ENCODE results near the gene CTNNA3. TPM values are rescaled to one million over a fixed set of nuclear protein-coding genes. Genes with fewer than 3 reads are reported as not detected.

The CTNNA3 gene
- total RNA-seq, 1 donor from 2014 or later: 0.92 TPM

- peaks cover 34% of the 10 kb centered on the region for H3K9me3 Mint-ChIP-seq (ENCODE audit: low read depth)
- no peak for TF ChIP-seq CTCF (IDR thresholded peaks at IDR 0.05)
- no peaks in the 10 kb centered on the region for H3K27me3 Mint-ChIP-seq (ENCODE audit: low read depth)
- no peak for DNase-seq (ENCODE audit: low spot score)
- H3K36me3 Mint-ChIP-seq (ENCODE audit: low read depth): peaks cover 13% of the 10 kb centered on the region
- no peak overlapping the region for H3K4me3 Mint-ChIP-seq (ENCODE audit: unreplicated experiment)
- no peaks in the 10 kb centered on the region for H3K4me1 Mint-ChIP-seq (ENCODE audit: low read depth)
- no peak overlapping the region for H3K27ac Mint-ChIP-seq (ENCODE audit: unreplicated experiment)
These were observed 1091.8 kb downstream of the CTNNA3 start for GRCh38 chr10:66604195-66604594.

GRCh38 chr10:66591865-66592264 lies 1104.1 kb downstream of the CTNNA3 start:
- Mint-ChIP-seq H3K4me3 (ENCODE audit: unreplicated experiment) (no peak overlapping the region), H3K27me3 (ENCODE audit: low read depth) (no peaks in the 10 kb centered on the region), H3K9me3 (ENCODE audit: low read depth) (peaks cover 7% of the 10 kb centered on the region), H3K27ac (ENCODE audit: unreplicated experiment) (no peak overlapping the region), H3K36me3 (ENCODE audit: low read depth) (peaks cover 4% of the 10 kb centered on the region), H3K4me1 (ENCODE audit: low read depth) (peaks cover 11% of the 10 kb centered on the region)
- no peak for DNase-seq (ENCODE audit: low spot score)
- no peak for TF ChIP-seq CTCF (IDR thresholded peaks at IDR 0.05)

GRCh38 chr10:66587680-66588050 lies 1108.3 kb downstream of the CTNNA3 start:
- peaks cover 4% of the 10 kb centered on the region for H3K27me3 Mint-ChIP-seq (ENCODE audit: low read depth)
- peaks cover 11% of the 10 kb centered on the region for H3K4me1 Mint-ChIP-seq (ENCODE audit: low read depth)
- DNase-seq (ENCODE audit: low spot score): no peak
- H3K36me3 Mint-ChIP-seq (ENCODE audit: low read depth): no peaks in the 10 kb centered on the region
- H3K9me3 Mint-ChIP-seq (ENCODE audit: low read depth): no peaks in the 10 kb centered on the region
- no peak for TF ChIP-seq CTCF (IDR thresholded peaks at IDR 0.05)
- H3K4me3 Mint-ChIP-seq (ENCODE audit: unreplicated experiment): no peak overlapping the region
- no peak overlapping the region for H3K27ac Mint-ChIP-seq (ENCODE audit: unreplicated experiment)

- no peaks in the 10 kb centered on the region for H3K36me3 Mint-ChIP-seq (ENCODE audit: low read depth)
- no peak overlapping the region for H3K27ac Mint-ChIP-seq (ENCODE audit: unreplicated experiment)
- H3K27me3 Mint-ChIP-seq (ENCODE audit: low read depth): peaks cover 4% of the 10 kb centered on the region
- DNase-seq (ENCODE audit: low spot score): no peak
- TF ChIP-seq CTCF (IDR thresholded peaks at IDR 0.05): no peak
- no peaks in the 10 kb centered on the region for H3K9me3 Mint-ChIP-seq (ENCODE audit: low read depth)
- peaks cover 8% of the 10 kb centered on the region for H3K4me1 Mint-ChIP-seq (ENCODE audit: low read depth)
- no peak overlapping the region for H3K4me3 Mint-ChIP-seq (ENCODE audit: unreplicated experiment)
These were observed 1108.9 kb downstream of the CTNNA3 start for GRCh38 chr10:66586897-66587679.

- no peak for DNase-seq (ENCODE audit: low spot score)
- Mint-ChIP-seq H3K9me3 (ENCODE audit: low read depth) (peaks cover under 1% of the 10 kb centered on the region), H3K4me1 (ENCODE audit: low read depth) (no peaks in the 10 kb centered on the region), H3K4me3 (ENCODE audit: unreplicated experiment) (no peak overlapping the region), H3K27me3 (ENCODE audit: low read depth) (peaks cover 4% of the 10 kb centered on the region), H3K36me3 (ENCODE audit: low read depth) (no peaks in the 10 kb centered on the region), H3K27ac (ENCODE audit: unreplicated experiment) (no peak overlapping the region)
- peak; percentile 52 for TF ChIP-seq CTCF (IDR thresholded peaks at IDR 0.05)
These were observed 1109.9 kb downstream of the CTNNA3 start for GRCh38 chr10:66586073-66586472.
